EH (cell line): ENCODE measurements around the gene KCNF1.

Experiments used
- DNase-seq: peaks from one replicate; pipeline ENCODE4 v3.0.0-alpha.2; 2015; ENCODE audit warnings: low read depth

Gene KCNF1

GRCh38 chr2:10911291-10912075 lies at the start of gene KCNF1:
KCNF1 (plus strand) TSS chr2:10911934; CDS start chr2:10912427, 493 bp downstream.
- DNase-seq, result peak; percentile 75

GRCh38 chr2:10862330-10862729 lies 49.4 kb upstream of the KCNF1 start:
- DNase-seq, result no peak

GRCh38 chr2:10863047-10863446 lies 48.7 kb upstream of the KCNF1 start:
- DNase-seq, result no peak

- no peak for DNase-seq
Measured at GRCh38 chr2:10863837-10864236, 47.9 kb upstream of the KCNF1 start.

GRCh38 chr2:10864251-10864650 lies 47.5 kb upstream of the KCNF1 start:
- DNase-seq, result no peak

GRCh38 chr2:10864861-10865636 lies 46.7 kb upstream of the KCNF1 start:
- no peak for DNase-seq

- no peak for DNase-seq
Measured at GRCh38 chr2:10865841-10866240, 45.9 kb upstream of the KCNF1 start.

- DNase-seq, result no peak
Measured at GRCh38 chr2:10867692-10868420, 43.9 kb upstream of the KCNF1 start.

GRCh38 chr2:10868465-10869314 lies 43.0 kb upstream of the KCNF1 start:
- DNase-seq, result peak; percentile 92

GRCh38 chr2:10871978-10872377 lies 39.8 kb upstream of the KCNF1 start:
- no peak for DNase-seq

GRCh38 chr2:10873171-10873570 lies 38.6 kb upstream of the KCNF1 start:
- DNase-seq, result no peak

GRCh38 chr2:10873790-10874437 lies 37.8 kb upstream of the KCNF1 start:
- peak; percentile 48 for DNase-seq

GRCh38 chr2:10875126-10875525 lies 36.6 kb upstream of the KCNF1 start:
- no peak for DNase-seq

- peak; percentile 45 for DNase-seq
Measured at GRCh38 chr2:10876394-10876793, 35.3 kb upstream of the KCNF1 start.

- DNase-seq, result no peak
Measured at GRCh38 chr2:10876963-10877362, 34.8 kb upstream of the KCNF1 start.

GRCh38 chr2:10877651-10878111 lies 34.1 kb upstream of the KCNF1 start:
- DNase-seq, result no peak

GRCh38 chr2:10878268-10878915 lies 33.3 kb upstream of the KCNF1 start:
- no peak for DNase-seq

- no peak for DNase-seq
Measured at GRCh38 chr2:10879159-10879558, 32.6 kb upstream of the KCNF1 start.

GRCh38 chr2:10879624-10880585 lies 31.8 kb upstream of the KCNF1 start:
- DNase-seq, result no peak
